CD4-positive, alpha-beta T cell (primary cell): ENCODE measurements around the gene ICA1. TPM values are rescaled to one million over a fixed set of nuclear protein-coding genes. Genes with fewer than 3 reads are reported as not detected.

Experiments
- ATAC-seq: fragments of 200-7000 bp; cut with Tn5 transposase; one replicate; pipeline ENCODE4 v1.10.0; 2022; ENCODE audit warnings: mild to moderate bottlenecking; ENCODE audit not compliant: poor library complexity
- CTCF ChIA-PET: fragments of 350-600 bp; sonication (Branson Sonifier 250); formaldehyde crosslinking; loops from one replicate; lab custom pipeline; 2021; ENCODE audit warnings: antibody characterized with exemption, inconsistent platforms; lab: Charles Lee
- POLR2A ChIA-PET: fragments of 350-600 bp; sonication (Branson Sonifier 250); formaldehyde crosslinking; loops from one replicate; lab custom pipeline; 2021; ENCODE audit warnings: antibody characterized with exemption, inconsistent platforms; lab: Charles Lee
- DNase-seq, 14 experiments: peaks; one replicate each; pipeline ENCODE4 v3.0.0-alpha.2; 2013 to 2020; ENCODE audit warnings: mixed read lengths in 2 of 14
- H3K27ac ChIP-seq, 2 donors: one replicate each; pipeline versions ENCODE4 v1.5.1 to v1.7.0; 2013; ENCODE audit warnings: low read length in 2 of 2, low read depth in 1 of 2, mild to moderate bottlenecking in 1 of 2
- H3K27me3 ChIP-seq, 2 experiments: 1 replicate in 1 of 2; 2 replicates in 1 of 2; pipeline versions ENCODE4 v1.6.1 to v1.7.0; 2013; ENCODE audit warnings: low read length in 2 of 2, control low read depth in 1 of 2, mild to moderate bottlenecking in 1 of 2, moderate library complexity in 1 of 2; ENCODE audit not compliant: insufficient read depth in 2 of 2, control insufficient read depth in 1 of 2
- H3K36me3 ChIP-seq: one replicate; pipeline ENCODE4 v1.6.1; 2013; ENCODE audit warnings: low read length, control low read depth; ENCODE audit not compliant: insufficient read depth
- H3K4me1 ChIP-seq: one replicate; pipeline ENCODE4 v1.6.1; 2013; ENCODE audit warnings: low read length, control low read depth; ENCODE audit not compliant: insufficient read depth
- H3K4me3 ChIP-seq: one replicate; pipeline ENCODE4 v1.5.1; 2013; ENCODE audit warnings: mild to moderate bottlenecking, low read length, moderate library complexity
- H3K9me3 ChIP-seq, 2 experiments: 1 replicate in 1 of 2; 2 replicates in 1 of 2; pipeline versions ENCODE4 v1.6.1 to v1.7.0; 2013; ENCODE audit warnings: low read length in 2 of 2, mild to moderate bottlenecking in 2 of 2, control low read depth in 1 of 2, moderate library complexity in 1 of 2; ENCODE audit not compliant: control insufficient read depth in 1 of 2, insufficient read depth in 1 of 2
- H3K27ac Mint-ChIP-seq: one replicate; pipeline ENCODE4 v1.8.0; 2020; ENCODE audit warnings: mixed read lengths
- H3K27me3 Mint-ChIP-seq: one replicate; pipeline ENCODE4 v1.8.0; 2021; ENCODE audit warnings: mixed read lengths
- H3K36me3 Mint-ChIP-seq: one replicate; pipeline ENCODE4 v1.8.0; 2021; ENCODE audit warnings: low read depth, mixed read lengths
- H3K4me1 Mint-ChIP-seq: one replicate; pipeline ENCODE4 v1.8.0; 2021; ENCODE audit warnings: low read depth, mixed read lengths
- H3K4me3 Mint-ChIP-seq: one replicate; pipeline ENCODE4 v1.8.0; 2020; ENCODE audit warnings: mild to moderate bottlenecking, mixed read lengths
- H3K9me3 Mint-ChIP-seq: one replicate; pipeline ENCODE4 v1.8.0; 2020; ENCODE audit warnings: mixed read lengths
- CTCF ChIP-seq: fragments of 200-600 bp; IDR thresholded peaks from one replicate; pipeline ENCODE4 v1.8.0; 2022; ENCODE audit warnings: antibody characterized with exemption, mild to moderate bottlenecking
- intact Hi-C, 2 experiments: fragments of 100-400 bp; cut with DNase I in 1 of 2; cut with micrococcal nuclease in 1 of 2; formaldehyde crosslinking; loops; one replicate each; pipeline versions ENCODE4 v1.15.1 to v1.9.0; 2023 to 2025; cut with DNase I, micrococcal nuclease
- total RNA-seq, 174 experiments: library from RNA in 2 of 174; stranded (reverse) in 2 of 174; gene quantifications; one replicate each; pipeline ENCODE4 v1.2.3 and lab custom pipeline; 2021 to 2026

The ICA1 gene
- total RNA-seq, 2 experiments from 2014 or later: 0.95 to 1.7 TPM

GRCh38 chr7:8228766-8229674 lies 32.9 kb downstream of the ICA1 start:
- ChIA-PET POLR2A (no interaction called here), CTCF (no interaction called here)
- DNase-seq: no peak
- peaks cover 0 to 9% of the 10 kb centered on the region in 2 experiments for H3K27me3 ChIP-seq
- no peaks in the 10 kb centered on the region for H3K9me3 Mint-ChIP-seq
- TF ChIP-seq CTCF: no peak
- no peaks in the 10 kb centered on the region for H3K36me3 ChIP-seq
- ATAC-seq: no peak
- H3K36me3 Mint-ChIP-seq: no peaks in the 10 kb centered on the region
- H3K4me3 Mint-ChIP-seq: no peak overlapping the region
- H3K4me3 ChIP-seq: no peak overlapping the region
- no peaks in the 10 kb centered on the region for H3K9me3 ChIP-seq
- H3K4me1 Mint-ChIP-seq: peaks cover 4% of the 10 kb centered on the region
- no peaks in the 10 kb centered on the region for H3K4me1 ChIP-seq
- H3K27ac Mint-ChIP-seq: no peak overlapping the region
- no peak overlapping the region for H3K27ac ChIP-seq
- peaks cover 24% of the 10 kb centered on the region for H3K27me3 Mint-ChIP-seq
- intact Hi-C loops: no loop called here

- ATAC-seq: no peak
Observed at GRCh38 chr7:8228068-8228467, 33.9 kb downstream of the ICA1 start.

GRCh38 chr7:8227261-8227660 lies 34.7 kb downstream of the ICA1 start:
- peaks cover 25% of the 10 kb centered on the region for H3K27me3 Mint-ChIP-seq
- no peak for TF ChIP-seq CTCF

More at GRCh38 chr7:8228068-8228467, 33.9 kb downstream of the ICA1 start:
- H3K36me3 Mint-ChIP-seq: no peaks in the 10 kb centered on the region
- no peak overlapping the region for H3K27ac Mint-ChIP-seq
- no peaks in the 10 kb centered on the region for H3K9me3 ChIP-seq
- H3K27me3 Mint-ChIP-seq: peaks cover 25% of the 10 kb centered on the region
- no peaks in the 10 kb centered on the region for H3K36me3 ChIP-seq
- POLR2A ChIA-PET: no interaction called here
- CTCF ChIA-PET: no interaction called here
- no peak overlapping the region for H3K27ac ChIP-seq
- no peak for TF ChIP-seq CTCF
- no peaks in the 10 kb centered on the region for H3K4me1 ChIP-seq
- H3K27me3 ChIP-seq: peaks cover 0 to 9% of the 10 kb centered on the region in 2 experiments
- no peaks in the 10 kb centered on the region for H3K9me3 Mint-ChIP-seq
- DNase-seq: no peak
- H3K4me3 ChIP-seq: no peak overlapping the region
- H3K4me3 Mint-ChIP-seq: no peak overlapping the region
- intact Hi-C loops: no loop called here
- peaks cover 4% of the 10 kb centered on the region for H3K4me1 Mint-ChIP-seq

More at GRCh38 chr7:8227261-8227660, 34.7 kb downstream of the ICA1 start:
- ChIA-PET POLR2A (no interaction called here), CTCF (no interaction called here)
- Mint-ChIP-seq H3K27ac (no peak overlapping the region), H3K4me3 (no peak overlapping the region), H3K4me1 (peaks cover 4% of the 10 kb centered on the region), H3K9me3 (no peaks in the 10 kb centered on the region), H3K36me3 (no peaks in the 10 kb centered on the region)
- no peak for DNase-seq
- no peaks in the 10 kb centered on the region for H3K36me3 ChIP-seq
- no peak for ATAC-seq
- peaks cover 0 to 9% of the 10 kb centered on the region in 2 experiments for H3K27me3 ChIP-seq
- no peak overlapping the region for H3K4me3 ChIP-seq
- intact Hi-C loops: no loop called here
- no peaks in the 10 kb centered on the region for H3K9me3 ChIP-seq
- no peaks in the 10 kb centered on the region for H3K4me1 ChIP-seq
- no peak overlapping the region for H3K27ac ChIP-seq
